K562 (cell line): ENCODE results near the gene NDUFAB1. TPM values are rescaled to one million over a fixed set of nuclear protein-coding genes. Genes with fewer than 3 reads are reported as not detected.

Experiments
- ATF3 ChIP-seq, 2 experiments: fragments of 450-650 bp in 1 of 2; sonication (generic) in 1 of 2; formaldehyde crosslinking in 1 of 2; IDR thresholded peaks in 1 of 2; conservative IDR thresholded peaks in 1 of 2; 2 replicates each; pipeline versions ENCODE4 v1.6.1 to v1.8.1; 2016 to 2023; ENCODE audit warnings: mild to moderate bottlenecking in 2 of 2, moderate library complexity in 2 of 2, inconsistent platforms in 1 of 2, missing genetic modification reagents in 1 of 2
- CBX1 ChIP-seq: sonication (generic); IDR thresholded peaks from 2 replicates; pipeline ENCODE4 v1.6.1; 2016; ENCODE audit warnings: antibody characterized with exemption, low read depth, mild to moderate bottlenecking
- CBX8 ChIP-seq: fragments of 200-600 bp; sonication (generic); IDR thresholded peaks from 2 replicates; pipeline ENCODE4 v1.6.1; 2012; ENCODE audit warnings: borderline replicate concordance, mixed run types, low read depth, mild to moderate bottlenecking, moderate library complexity, mixed read lengths, low read length, control low read depth, inconsistent platforms; ENCODE audit not compliant: poor library complexity, severe bottlenecking; ENCODE audit errors: extremely low read depth
- CTCF ChIP-seq, 3 experiments: IDR thresholded peaks in 2 of 3; conservative IDR thresholded peaks in 1 of 3; 2 replicates each; pipeline ENCODE4 v1.5.1; 2011 to 2012; ENCODE audit warnings: low read length in 3 of 3, mild to moderate bottlenecking in 3 of 3, control low read depth in 2 of 3, improper control_type of control experiment in 1 of 3, inconsistent platforms in 1 of 3, low read depth in 1 of 3, mixed read lengths in 1 of 3, moderate library complexity in 1 of 3; ENCODE audit not compliant: insufficient read depth in 2 of 3
- EP400 ChIP-seq: fragments of 450-650 bp; IDR thresholded peaks from 2 replicates; pipeline ENCODE4 v1.6.1; 2017; ENCODE audit warnings: antibody characterized with exemption, mild to moderate bottlenecking, moderate library complexity
- FOSL1 ChIP-seq: fragments of 200-800 bp; sonication (Bioruptor generic); conservative IDR thresholded peaks from 2 replicates; pipeline ENCODE4 v1.6.1; 2016; ENCODE audit warnings: missing genetic modification characterization, missing compliant biosample characterization
- FOXP1 ChIP-seq: sonication (generic); formaldehyde crosslinking; IDR thresholded peaks from 2 replicates; pipeline ENCODE4 v1.8.0; 2022; ENCODE audit warnings: mild to moderate bottlenecking, missing genetic modification reagents
- HINFP ChIP-seq: fragments of 450-650 bp; conservative IDR thresholded peaks from 2 replicates; pipeline ENCODE4 v1.6.1; 2016; ENCODE audit warnings: missing genetic modification characterization, low read depth, mild to moderate bottlenecking, control low read depth, missing compliant biosample characterization
- NCOA4 ChIP-seq: fragments of 450-650 bp; IDR thresholded peaks from 2 replicates; pipeline ENCODE4 v1.6.1; 2018; ENCODE audit warnings: mild to moderate bottlenecking; ENCODE audit not compliant: partially characterized antibody
- NFE2 ChIP-seq: IDR thresholded peaks from 2 replicates; pipeline ENCODE4 v1.6.1; 2014; ENCODE audit warnings: antibody characterized with exemption, low read depth
- NR4A1 ChIP-seq, 2 experiments: fragments of 250-450 bp in 1 of 2; fragments of 450-650 bp in 1 of 2; sonication (Bioruptor Pico) in 1 of 2; IDR thresholded peaks; 2 replicates each; pipeline versions ENCODE4 v1.4.0 to v1.6.1; 2016 to 2020; ENCODE audit warnings: mild to moderate bottlenecking in 2 of 2, missing compliant biosample characterization in 1 of 2, missing genetic modification characterization in 1 of 2, moderate library complexity in 1 of 2
- ZFP1 ChIP-seq: fragments of 450-650 bp; formaldehyde crosslinking; IDR thresholded peaks from 2 replicates; pipeline ENCODE4 v1.4.0; 2020; ENCODE audit warnings: mild to moderate bottlenecking, mixed read lengths
- ZFX ChIP-seq: sonication (generic); formaldehyde crosslinking; IDR thresholded peaks from 2 replicates; pipeline ENCODE4 v1.8.0; 2022; ENCODE audit warnings: mild to moderate bottlenecking, missing genetic modification reagents, moderate library complexity
- ZNF12 ChIP-seq: sonication (generic); formaldehyde crosslinking; IDR thresholded peaks from 2 replicates; pipeline ENCODE4 v1.4.0; 2020; ENCODE audit warnings: mild to moderate bottlenecking, missing genetic modification reagents
- ZNF134 ChIP-seq: fragments of 250-450 bp; sonication (Bioruptor Pico); conservative IDR thresholded peaks from 2 replicates; pipeline ENCODE4 v1.4.0; 2020
- ZNF445 ChIP-seq: fragments of 250-450 bp; sonication (Bioruptor Pico); IDR thresholded peaks from 2 replicates; pipeline ENCODE4 v1.4.0; 2020; ENCODE audit warnings: low read depth, mild to moderate bottlenecking, moderate library complexity
- ZNF511 ChIP-seq: sonication (generic); formaldehyde crosslinking; IDR thresholded peaks from 2 replicates; pipeline ENCODE4 v1.8.0; 2022; ENCODE audit warnings: mild to moderate bottlenecking, missing genetic modification reagents
- ZNF785 ChIP-seq: fragments of 250-450 bp; sonication (Bioruptor Pico); IDR thresholded peaks from 2 replicates; pipeline ENCODE4 v1.4.0; 2020; ENCODE audit warnings: mild to moderate bottlenecking
- ZZZ3 ChIP-seq: fragments of 450-650 bp; IDR thresholded peaks from 2 replicates; pipeline ENCODE4 v1.6.1; 2016; ENCODE audit warnings: antibody characterized with exemption, mild to moderate bottlenecking, moderate library complexity
- polyA plus RNA-seq, 8 experiments: library from polyadenylated mRNA; depleted of rRNA in 4 of 8; stranded (reverse) in 5 of 8; unstranded in 3 of 8; fragments of >200 nt; fragmentation: Nextera tagmentation in 2 of 8; fragmentation: Illumina TruSeq in 1 of 8; extraction: Ambion mirVana in 2 of 8; extraction: Trizol in 1 of 8; gene quantifications; 2 replicates each; pipeline versions ENCODE4 v1.2.1 to v1.2.3, GENCODE V29; 2011 to 2014; ENCODE audit warnings: inconsistent platforms in 1 of 8, missing spikeins in 1 of 8
- total RNA-seq, 7 experiments: library from RNA; depleted of rRNA in 6 of 7; stranded (reverse); fragments of >200 nt in 6 of 7; fragmentation: Illumina TruSeq in 2 of 7; extraction: Trizol in 2 of 7; gene quantifications; 2 replicates each; pipeline versions ENCODE4 v1.2.1 to v1.2.3, GENCODE V29; 2011 to 2021; ENCODE audit warnings: low replicate concordance in 1 of 7

Gene NDUFAB1
- total and polyA plus RNA-seq, 9 of the 15 experiments (the other 6 are each of a cell fraction or from before 2014, with no cell fraction given) = 123 to 481 (median 238) TPM

GRCh38 chr16:23556881-23557778 is 39.0 kb downstream of the NDUFAB1 start, which contains the start of the genes EARS2 and UBFD1 (continued):
- TF ChIP-seq HINFP (tag) (no peak), CBX8 (no peak), EP400 (peak; percentile 100), ZFP1 (CRISPR knock-in tag) (no peak), FOXP1 (CRISPR knock-in tag) (peak; percentile 55; the same call in 1 of the 2 replicates), ZNF511 (CRISPR knock-in tag) (peak; percentile 69; the same call in 1 of the 2 replicates), NR4A1 (CRISPR knock-in tag; IDR thresholded peaks at IDR 0.05) (peak; percentile 72; the same call in 1 of the 2 replicates), NR4A1 (tag; IDR thresholded peaks at IDR 0.05) (no peak), CTCF (IDR thresholded peaks at IDR 0.05 in 2 of 3, conservative IDR thresholded peaks at IDR 0.05 in 1 of 3; ENCODE audit: insufficient read depth in 2 of 3, low read depth in 1 of 3, low read length in 3 of 3) (peak; percentile 96 to 98 (median 98)), ZZZ3 (no peak), ZNF785 (no peak), CBX1 (peak; percentile 97; the same call in 1 of the 2 replicates), NCOA4 (peak; percentile 95), ZNF12 (no peak), ATF3 (IDR thresholded peaks at IDR 0.05) (peak; percentile 9; the same call in 1 of the 2 replicates), ATF3 (CRISPR knock-in tag; conservative IDR thresholded peaks at IDR 0.05) (no peak; the same call in 1 of the 2 replicates), ZNF134 (CRISPR knock-in tag) (peak; percentile 50; the same call in 1 of the 2 replicates), ZFX (CRISPR knock-in tag) (peak; percentile 77), NFE2 (0 out of 2 replicates have a peak, but pooled peaks have one; percentile 32), FOSL1 (tag) (peak; percentile 69), ZNF445 (CRISPR knock-in tag) (no peak)
